ENCODE data around the gene CBX8. TPM values are rescaled to one million over a fixed set of nuclear protein-coding genes. Genes with fewer than 3 reads are reported as not detected.

CBX8 gene
- total RNA-seq, 2 experiments from 2014 or later: 4.9 to 5.5 TPM

GRCh38 chr17:79812353-79813258, 15.7 kb upstream of the CBX8 start:
- POLR2A ChIA-PET: interaction anchor here (0.7 to 7.8 kb wide), 6 partner anchors 9 to 28 kb away, joined by 3 to 76 read pairs (median 8); partner anchors contain the start of genes CBX4 and CBX8
- Mint-ChIP-seq H3K4me3 (peak overlapping the region; percentile 40), H3K9me3 (no peaks in the 10 kb centered on the region), H3K4me1 (peaks cover 20% of the 10 kb centered on the region), H3K27ac (no peak overlapping the region), H3K27me3 (peaks cover 63% of the 10 kb centered on the region), H3K36me3 (no peaks in the 10 kb centered on the region)
- DNase-seq (no peak), ATAC-seq (ENCODE audit: low read depth) (no peak)

GRCh38 chr17:79811868-79812352, 15.0 kb upstream of the CBX8 start:
- Mint-ChIP-seq H3K27me3 (peaks cover 63% of the 10 kb centered on the region), H3K27ac (no peak overlapping the region), H3K4me1 (peaks cover 20% of the 10 kb centered on the region), H3K4me3 (peak overlapping the region; percentile 28), H3K36me3 (no peaks in the 10 kb centered on the region), H3K9me3 (no peaks in the 10 kb centered on the region)
- POLR2A ChIA-PET: interaction anchor here (0.7 to 7.8 kb wide), 7 partner anchors 11 to 185 kb away, joined by 3 to 76 read pairs (median 6); partner anchors contain the start of genes CBX4 and CBX8
- DNase-seq: no peak
- ATAC-seq (ENCODE audit: low read depth): no peak

DNA sequence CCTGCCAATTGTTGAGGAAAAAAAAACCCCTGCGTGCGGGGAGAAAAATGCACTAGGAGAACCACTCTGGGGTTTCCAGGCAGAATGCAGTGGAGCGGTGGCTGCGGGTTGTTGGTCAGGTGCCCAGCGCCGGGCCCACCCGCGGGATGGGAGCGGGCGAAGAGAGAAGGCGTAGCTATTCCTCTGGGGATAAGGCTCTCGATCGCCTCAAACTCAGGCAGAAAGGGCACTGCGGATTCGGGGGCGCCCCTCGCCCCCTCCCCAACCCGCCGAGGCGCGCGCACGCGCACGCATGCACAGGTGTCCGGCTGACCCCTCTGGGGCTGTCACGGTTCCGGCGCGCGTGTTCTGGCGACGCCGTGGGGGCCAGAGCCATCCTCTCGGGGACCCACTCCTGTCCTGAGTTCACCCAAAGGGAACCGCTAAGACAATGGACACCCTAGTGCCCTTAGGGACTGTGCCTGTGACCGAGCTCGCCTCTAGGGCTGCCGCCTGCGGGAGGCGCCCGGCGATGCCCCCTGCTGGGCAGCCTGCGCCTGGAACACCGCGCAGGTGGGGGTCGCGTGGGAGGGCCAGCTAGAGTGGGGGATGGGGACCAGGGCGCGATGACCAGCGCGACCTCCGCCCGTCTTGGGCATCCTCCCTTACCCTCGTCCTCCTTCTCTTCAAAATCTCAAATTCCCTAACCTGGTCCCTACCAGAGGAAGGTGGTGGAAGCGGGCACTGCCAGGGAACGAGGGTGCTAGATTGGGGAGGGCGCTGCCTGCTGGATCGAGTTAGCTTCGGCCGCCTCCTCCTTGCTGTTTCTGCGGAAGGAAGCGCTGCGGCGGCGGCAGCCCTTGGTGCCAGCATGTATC, 14.4 kb upstream of the CBX8 start:
- Mint-ChIP-seq H3K4me1 (peaks cover 20% of the 10 kb centered on the region), H3K27me3 (peaks cover 63% of the 10 kb centered on the region), H3K27ac (no peak overlapping the region), H3K4me3 (peak overlapping the region; percentile 44), H3K36me3 (no peaks in the 10 kb centered on the region), H3K9me3 (no peaks in the 10 kb centered on the region)
- ATAC-seq (ENCODE audit: low read depth): no peak
- POLR2A ChIA-PET: interaction anchor here (0.7 to 7.8 kb wide), 6 partner anchors 10 to 186 kb away, joined by 3 to 76 read pairs (median 8); partner anchors contain the start of genes CBX4 and CBX8
- DNase-seq: peak; percentile 57

DNA sequence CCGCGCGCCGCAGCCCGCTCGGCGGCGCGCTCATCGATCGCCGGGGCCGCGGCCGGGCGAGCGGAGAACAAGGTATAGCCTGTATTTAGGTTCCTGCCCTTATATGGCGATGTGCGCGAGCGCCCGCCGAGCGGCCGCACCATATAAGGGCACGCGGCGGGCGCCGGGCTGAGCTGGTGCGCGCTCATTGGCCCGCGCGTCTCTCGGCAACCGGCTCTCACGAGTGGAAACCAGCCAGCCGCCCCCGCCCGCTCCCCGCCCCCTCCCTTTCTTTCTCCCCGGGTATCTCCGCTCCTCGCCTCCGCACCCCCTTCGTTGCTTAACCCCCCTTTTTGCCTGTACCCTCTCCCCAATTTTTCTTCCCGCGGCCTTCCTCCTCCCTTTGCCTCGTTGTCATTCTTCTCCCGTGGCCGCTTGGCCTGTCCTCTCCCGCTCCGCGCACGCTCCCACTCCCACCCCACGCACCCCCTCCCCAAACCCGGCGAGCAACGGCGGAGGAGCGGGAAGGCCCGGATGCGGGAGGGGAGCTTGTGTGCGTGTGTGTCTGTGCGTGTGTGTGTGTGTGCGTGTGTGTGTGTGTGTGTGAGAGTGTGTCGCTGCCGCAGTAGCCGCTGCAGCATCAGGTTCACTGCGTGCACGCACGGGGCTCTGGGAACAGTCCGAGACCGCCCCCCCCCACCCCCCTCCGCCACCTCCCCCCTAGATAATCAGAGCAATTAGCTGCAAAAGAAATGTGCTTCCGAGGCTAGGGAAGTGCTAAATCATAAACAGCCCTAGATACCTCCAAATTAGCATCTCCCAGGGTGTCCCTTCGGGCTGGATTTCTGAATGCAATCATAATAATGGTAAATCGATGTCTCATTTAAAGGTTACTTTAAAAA, 13.5 kb upstream of the CBX8 start:
- Mint-ChIP-seq H3K9me3 (no peaks in the 10 kb centered on the region), H3K27me3 (peaks cover 68% of the 10 kb centered on the region), H3K36me3 (no peaks in the 10 kb centered on the region), H3K4me1 (peaks cover 26% of the 10 kb centered on the region), H3K4me3 (peak overlapping the region; percentile 45), H3K27ac (no peak overlapping the region)
- POLR2A ChIA-PET: interaction anchor here (0.6 to 7.8 kb wide), 5 partner anchors 9 to 65 kb away, joined by 4 to 76 read pairs (median 10); partner anchors contain the start of genes CBX4 and CBX8
- ATAC-seq (ENCODE audit: low read depth) (peak; percentile 87), DNase-seq (peak; percentile 82)

DNA sequence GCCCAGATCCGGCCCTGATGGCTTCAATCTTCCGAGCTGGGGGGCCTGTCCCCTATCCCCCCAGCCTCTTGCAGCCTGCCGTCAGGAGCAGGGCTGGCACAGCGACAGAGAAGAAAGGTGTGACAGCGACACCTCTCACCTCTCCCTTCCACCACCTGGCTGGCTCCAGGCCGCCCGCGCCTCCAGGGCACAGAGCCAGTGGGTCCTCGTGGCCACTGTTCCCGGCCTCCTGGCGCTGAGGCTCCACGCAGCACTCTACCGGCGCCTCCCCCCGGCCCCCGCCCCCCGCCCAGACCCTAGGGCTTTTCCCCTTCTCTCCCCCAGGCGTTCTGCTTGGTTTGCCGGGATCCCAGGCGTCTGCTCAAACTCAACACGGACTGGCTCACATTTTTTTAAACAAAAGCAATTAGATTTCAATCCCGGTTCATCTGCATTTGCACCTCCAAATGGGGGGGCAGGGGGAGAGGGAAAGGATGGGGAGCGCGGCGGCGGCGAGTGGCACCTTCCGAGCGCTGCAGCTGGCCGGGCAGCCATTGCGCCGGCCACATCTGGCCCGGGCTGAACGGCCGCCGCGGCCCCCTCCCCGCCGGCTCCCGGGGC, 12.8 kb upstream of the CBX8 start:
- H3K9me3 Mint-ChIP-seq: no peaks in the 10 kb centered on the region
- DNase-seq (no peak), ATAC-seq (ENCODE audit: low read depth) (no peak)
- POLR2A ChIA-PET: interaction anchor here (4.3 to 7.8 kb wide), 2 partner anchors 27 to 31 kb away, joined by 17 to 76 read pairs; partner anchors contain the start of gene CBX4
- H3K4me3 Mint-ChIP-seq: peak overlapping the region; percentile 45
- no peaks in the 10 kb centered on the region for H3K36me3 Mint-ChIP-seq
- H3K4me1 Mint-ChIP-seq: peaks cover 33% of the 10 kb centered on the region
- peaks cover 75% of the 10 kb centered on the region for H3K27me3 Mint-ChIP-seq
- no peak overlapping the region for H3K27ac Mint-ChIP-seq

DNA sequence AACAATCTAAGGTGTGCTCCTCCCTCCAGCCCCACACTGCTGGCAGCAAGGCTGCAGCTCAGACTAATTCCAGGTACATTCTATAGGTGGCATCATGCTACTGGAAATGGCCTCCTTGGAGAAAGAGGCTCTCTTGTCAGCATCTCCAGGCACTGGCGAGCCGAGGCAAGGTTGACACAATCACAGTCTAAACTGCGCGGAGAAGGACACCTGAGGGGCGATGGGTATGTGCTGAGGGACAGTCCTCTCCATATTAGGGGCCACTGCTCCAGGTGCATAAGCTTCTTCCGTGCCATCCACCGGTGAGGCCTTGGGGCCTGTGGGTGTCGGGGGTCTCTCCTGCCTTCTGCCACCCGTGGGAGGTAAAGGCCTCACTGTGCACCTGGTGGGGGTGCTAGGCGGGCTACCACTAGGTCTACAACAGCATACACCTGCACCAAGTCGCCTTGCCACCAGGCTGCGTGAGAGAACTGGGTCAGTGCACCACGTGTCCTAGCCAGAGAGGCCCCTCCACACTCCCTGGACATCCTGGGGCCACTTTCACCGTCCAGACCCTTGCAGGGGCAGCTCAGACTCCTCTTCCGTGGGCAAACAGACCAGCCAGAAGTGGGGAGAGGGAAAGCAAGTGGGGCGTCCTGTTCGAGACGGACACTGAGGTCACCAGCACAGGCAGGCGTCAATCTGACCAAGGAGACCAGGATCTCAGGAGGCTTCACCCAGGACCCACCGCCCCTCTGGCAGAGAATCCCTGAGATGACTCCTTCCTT, 12.1 kb upstream of the CBX8 start:
- Mint-ChIP-seq H3K4me1 (peaks cover 32% of the 10 kb centered on the region), H3K4me3 (peak overlapping the region; percentile 6), H3K9me3 (no peaks in the 10 kb centered on the region), H3K27ac (no peak overlapping the region), H3K27me3 (peaks cover 72% of the 10 kb centered on the region), H3K36me3 (no peaks in the 10 kb centered on the region)
- peak; percentile 38 for ATAC-seq (ENCODE audit: low read depth)
- POLR2A ChIA-PET: interaction anchor here (1.1 to 7.8 kb wide), 4 partner anchors 12 to 32 kb away, joined by 5 to 76 read pairs (median 8); partner anchors contain the start of genes CBX4 and CBX8
- DNase-seq: no peak

GRCh38 chr17:79806863-79807720, 10.2 kb upstream of the CBX8 start:
- ATAC-seq (ENCODE audit: low read depth): no peak
- Mint-ChIP-seq H3K27ac (no peak overlapping the region), H3K36me3 (no peaks in the 10 kb centered on the region), H3K27me3 (peaks cover 72% of the 10 kb centered on the region), H3K4me1 (peaks cover 31% of the 10 kb centered on the region), H3K4me3 (no peak overlapping the region), H3K9me3 (no peaks in the 10 kb centered on the region)
- DNase-seq: no peak
- POLR2A ChIA-PET: interaction anchor here (1.0 to 7.8 kb wide), 5 partner anchors 10 to 34 kb away, joined by 3 to 76 read pairs (median 6); partner anchors contain the start of genes CBX4 and CBX8

- Mint-ChIP-seq H3K4me3 (no peak overlapping the region), H3K4me1 (peaks cover 30% of the 10 kb centered on the region), H3K9me3 (no peaks in the 10 kb centered on the region), H3K27me3 (peaks cover 73% of the 10 kb centered on the region), H3K27ac (no peak overlapping the region), H3K36me3 (no peaks in the 10 kb centered on the region)
- POLR2A ChIA-PET: interaction anchor here (4.0 kb wide), 1 partner anchor 33 kb away, joined by 25 read pairs; the partner anchor contains the start of gene CBX4
- ATAC-seq (ENCODE audit: low read depth): no peak
- no peak for DNase-seq
These were observed 9.5 kb upstream of the CBX8 start for GRCh38 chr17:79806446-79806760.

- H3K4me3 Mint-ChIP-seq: peak overlapping the region; percentile 62
- POLR2A ChIA-PET: interaction anchor here (0.8 to 4.0 kb wide), 5 partner anchors 8 to 34 kb away, joined by 3 to 25 read pairs (median 6); partner anchors contain the start of genes CBX4 and CBX8
- no peak for DNase-seq
These were observed 8.2 kb upstream of the CBX8 start for GRCh38 chr17:79804856-79805696.

More at GRCh38 chr17:79804856-79805696, 8.2 kb upstream of the CBX8 start:
- H3K27ac Mint-ChIP-seq: peak overlapping the region; percentile 73
- peaks cover 31% of the 10 kb centered on the region for H3K4me1 Mint-ChIP-seq
- peaks cover 76% of the 10 kb centered on the region for H3K27me3 Mint-ChIP-seq
- H3K9me3 Mint-ChIP-seq: no peaks in the 10 kb centered on the region
- no peaks in the 10 kb centered on the region for H3K36me3 Mint-ChIP-seq
- no peak for ATAC-seq (ENCODE audit: low read depth)
